Measurements from ENCODE around the gene PLCD3.

DNA sequence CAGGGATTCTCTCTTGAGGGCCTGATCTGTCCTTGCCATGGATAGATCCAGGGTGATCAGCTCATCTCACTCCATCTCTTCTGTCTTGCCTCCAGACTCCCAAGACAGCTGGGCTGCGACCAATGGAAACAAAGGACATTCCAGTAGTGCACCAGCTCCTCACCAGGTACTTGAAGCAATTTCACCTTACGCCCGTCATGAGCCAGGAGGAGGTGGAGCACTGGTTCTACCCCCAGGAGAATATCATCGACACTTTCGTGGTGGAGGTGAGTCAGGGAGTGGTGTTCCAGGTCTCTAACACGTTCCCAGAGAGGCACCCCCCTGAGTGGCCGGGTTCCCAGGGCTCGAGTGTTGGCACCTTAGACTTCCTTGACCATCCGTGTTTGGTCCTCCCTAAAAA, 29.5 kb downstream of the PLCD3 start:
- no peak for TF ChIP-seq POLR2AphosphoS5 (IDR thresholded peaks at IDR 0.05; ENCODE audit: insufficient read depth in 1 of 2, low read depth in 1 of 2)
- TF ChIP-seq, protein P1, sequence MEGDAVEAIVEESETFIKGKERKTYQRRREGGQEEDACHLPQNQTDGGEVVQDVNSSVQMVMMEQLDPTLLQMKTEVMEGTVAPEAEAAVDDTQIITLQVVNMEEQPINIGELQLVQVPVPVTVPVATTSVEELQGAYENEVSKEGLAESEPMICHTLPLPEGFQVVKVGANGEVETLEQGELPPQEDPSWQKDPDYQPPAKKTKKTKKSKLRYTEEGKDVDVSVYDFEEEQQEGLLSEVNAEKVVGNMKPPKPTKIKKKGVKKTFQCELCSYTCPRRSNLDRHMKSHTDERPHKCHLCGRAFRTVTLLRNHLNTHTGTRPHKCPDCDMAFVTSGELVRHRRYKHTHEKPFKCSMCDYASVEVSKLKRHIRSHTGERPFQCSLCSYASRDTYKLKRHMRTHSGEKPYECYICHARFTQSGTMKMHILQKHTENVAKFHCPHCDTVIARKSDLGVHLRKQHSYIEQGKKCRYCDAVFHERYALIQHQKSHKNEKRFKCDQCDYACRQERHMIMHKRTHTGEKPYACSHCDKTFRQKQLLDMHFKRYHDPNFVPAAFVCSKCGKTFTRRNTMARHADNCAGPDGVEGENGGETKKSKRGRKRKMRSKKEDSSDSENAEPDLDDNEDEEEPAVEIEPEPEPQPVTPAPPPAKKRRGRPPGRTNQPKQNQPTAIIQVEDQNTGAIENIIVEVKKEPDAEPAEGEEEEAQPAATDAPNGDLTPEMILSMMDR (IDR thresholded peaks at IDR 0.05), result no peak
